ENCODE results near the gene SIRT3. TPM values are rescaled to one million over a fixed set of nuclear protein-coding genes. Genes with fewer than 3 reads are reported as not detected.

SIRT3 gene
- total RNA-seq, 1 donor from 2014 or later = 22.4 TPM

DNA sequence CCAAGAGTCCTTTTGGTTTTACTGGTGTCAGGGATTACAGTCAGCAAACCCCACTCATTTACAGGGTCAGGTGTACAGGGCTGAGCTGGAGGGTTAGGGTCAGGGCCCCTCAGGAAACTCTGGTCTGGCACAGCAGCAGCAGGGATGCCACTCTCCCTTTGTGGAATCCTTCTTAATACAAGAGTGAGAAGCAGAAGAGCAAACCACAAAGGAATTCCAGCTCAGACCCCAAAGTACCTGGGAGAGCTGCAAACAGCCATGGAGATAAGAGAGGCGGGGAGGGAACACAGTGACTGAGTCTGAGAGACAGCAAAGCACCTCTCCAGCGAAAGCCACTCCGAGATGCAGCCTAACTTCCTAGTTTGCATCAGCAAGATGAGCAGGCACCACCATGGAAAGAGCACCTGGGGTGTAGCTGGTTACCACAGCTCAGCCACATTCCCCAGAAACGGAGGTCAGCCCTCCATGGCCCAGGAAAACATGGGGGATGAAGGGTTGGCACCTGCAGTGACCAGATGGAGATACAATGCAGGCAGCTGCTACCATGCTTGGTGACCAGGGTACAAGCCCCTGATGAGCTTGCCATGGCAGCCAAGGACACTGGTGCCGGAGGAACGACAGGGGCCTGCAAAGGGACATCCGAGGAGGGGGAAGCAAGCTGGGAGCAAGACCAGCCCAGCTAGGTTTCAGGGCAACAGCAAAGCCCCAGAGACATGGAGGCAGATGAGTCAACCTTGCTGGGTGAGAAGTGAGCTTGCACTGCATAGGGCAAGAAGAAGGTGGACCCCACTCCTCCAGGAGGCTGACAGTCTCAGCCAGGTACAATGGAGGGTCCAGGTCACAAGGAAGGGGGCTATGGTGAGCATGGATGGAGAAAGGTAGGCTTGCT, 32.8 kb downstream of the SIRT3 start:
- H3K9me3 ChIP-seq (ENCODE audit: low read depth) = no peaks in the 10 kb centered on the region
- TF ChIP-seq EZH2 (IDR thresholded peaks at IDR 0.05) (no peak), EZH2phosphoT487 (IDR thresholded peaks at IDR 0.05) (no peak)
- TF ChIP-seq, protein P1, sequence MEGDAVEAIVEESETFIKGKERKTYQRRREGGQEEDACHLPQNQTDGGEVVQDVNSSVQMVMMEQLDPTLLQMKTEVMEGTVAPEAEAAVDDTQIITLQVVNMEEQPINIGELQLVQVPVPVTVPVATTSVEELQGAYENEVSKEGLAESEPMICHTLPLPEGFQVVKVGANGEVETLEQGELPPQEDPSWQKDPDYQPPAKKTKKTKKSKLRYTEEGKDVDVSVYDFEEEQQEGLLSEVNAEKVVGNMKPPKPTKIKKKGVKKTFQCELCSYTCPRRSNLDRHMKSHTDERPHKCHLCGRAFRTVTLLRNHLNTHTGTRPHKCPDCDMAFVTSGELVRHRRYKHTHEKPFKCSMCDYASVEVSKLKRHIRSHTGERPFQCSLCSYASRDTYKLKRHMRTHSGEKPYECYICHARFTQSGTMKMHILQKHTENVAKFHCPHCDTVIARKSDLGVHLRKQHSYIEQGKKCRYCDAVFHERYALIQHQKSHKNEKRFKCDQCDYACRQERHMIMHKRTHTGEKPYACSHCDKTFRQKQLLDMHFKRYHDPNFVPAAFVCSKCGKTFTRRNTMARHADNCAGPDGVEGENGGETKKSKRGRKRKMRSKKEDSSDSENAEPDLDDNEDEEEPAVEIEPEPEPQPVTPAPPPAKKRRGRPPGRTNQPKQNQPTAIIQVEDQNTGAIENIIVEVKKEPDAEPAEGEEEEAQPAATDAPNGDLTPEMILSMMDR (IDR thresholded peaks at IDR 0.05) = no peak
- no peaks in the 10 kb centered on the region for H3K27me3 ChIP-seq
- Mint-ChIP-seq H3K27me3 (ENCODE audit: insufficient read depth, low read depth) (peaks cover 2% of the 10 kb centered on the region), H3K9me3 (no peaks in the 10 kb centered on the region), H3K27ac (no peak overlapping the region), H3K4me3 (peak overlapping the region; percentile 48), H3K4me1 (peaks cover 7% of the 10 kb centered on the region), H3K36me3 (no peaks in the 10 kb centered on the region)
- H3K9ac ChIP-seq = no peak overlapping the region
- no peak for DNase-seq (ENCODE audit: low spot score)
- peaks cover 10% of the 10 kb centered on the region for H3F3A ChIP-seq (ENCODE audit: low read depth)
- no peaks in the 10 kb centered on the region for H3K36me3 ChIP-seq
- peaks cover 13% of the 10 kb centered on the region for H4K20me1 ChIP-seq (ENCODE audit: low read depth)
- H3K79me2 ChIP-seq (ENCODE audit: low read depth) = peaks cover 17% of the 10 kb centered on the region
- H3K4me3 ChIP-seq = no peak overlapping the region
- no peak overlapping the region for H3K27ac ChIP-seq
- H3K4me1 ChIP-seq = peaks cover 4% of the 10 kb centered on the region
- H2AFZ ChIP-seq (replicated peaks) = no peak overlapping the region
- no peak overlapping the region for H3K4me2 ChIP-seq

- Mint-ChIP-seq H3K36me3 (no peaks in the 10 kb centered on the region), H3K9me3 (no peaks in the 10 kb centered on the region), H3K4me1 (peaks cover 7% of the 10 kb centered on the region), H3K27me3 (ENCODE audit: insufficient read depth, low read depth) (peaks cover 2% of the 10 kb centered on the region), H3K4me3 (no peak overlapping the region), H3K27ac (no peak overlapping the region)
- Histone ChIP-seq H3K4me3 (no peak overlapping the region), H2AFZ (replicated peaks) (no peak overlapping the region), H3K36me3 (no peaks in the 10 kb centered on the region), H3K79me2 (ENCODE audit: low read depth) (peaks cover 13% of the 10 kb centered on the region), H3K4me2 (no peak overlapping the region), H3K27me3 (no peaks in the 10 kb centered on the region), H3K9me3 (ENCODE audit: low read depth) (no peaks in the 10 kb centered on the region), H3K4me1 (peaks cover 4% of the 10 kb centered on the region), H3K27ac (no peak overlapping the region), H3F3A (ENCODE audit: low read depth) (peaks cover 1% of the 10 kb centered on the region), H3K9ac (no peak overlapping the region), H4K20me1 (ENCODE audit: low read depth) (peaks cover 13% of the 10 kb centered on the region)
- no peak for DNase-seq (ENCODE audit: low spot score)
- TF ChIP-seq, protein P1 (IDR thresholded peaks at IDR 0.05) = no peak
- TF ChIP-seq EZH2 (IDR thresholded peaks at IDR 0.05) (no peak), EZH2phosphoT487 (IDR thresholded peaks at IDR 0.05) (no peak)
These were observed 33.7 kb downstream of the SIRT3 start for GRCh38 chr11:202490-202889.

DNA sequence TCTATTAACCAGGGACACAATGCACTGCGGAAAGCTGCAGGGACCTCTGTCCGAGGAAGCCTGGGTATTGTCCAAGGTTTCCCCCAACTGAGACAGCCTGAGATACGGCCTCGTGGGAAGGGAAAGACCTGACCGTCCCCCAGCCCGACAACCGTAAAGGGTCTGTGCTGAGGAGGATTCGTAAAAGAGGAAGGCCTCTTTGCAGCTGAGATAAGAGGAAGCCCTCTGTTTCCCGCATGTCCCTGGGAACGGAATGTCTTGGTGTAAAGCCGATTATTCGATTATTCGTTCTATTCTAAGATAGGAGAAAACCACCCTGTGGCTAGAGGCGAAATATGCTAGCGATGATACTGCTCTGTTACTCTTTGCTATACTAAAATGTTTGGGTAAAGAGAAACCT, 34.2 kb downstream of the SIRT3 start:
- H3F3A ChIP-seq (ENCODE audit: low read depth) = no peaks in the 10 kb centered on the region
- no peak overlapping the region for H3K27ac ChIP-seq
- no peak for DNase-seq (ENCODE audit: low spot score)
- H3K4me1 ChIP-seq = peaks cover 4% of the 10 kb centered on the region
- H3K36me3 Mint-ChIP-seq = no peaks in the 10 kb centered on the region
- H3K4me3 ChIP-seq = no peak overlapping the region
- peaks cover 12% of the 10 kb centered on the region for H3K79me2 ChIP-seq (ENCODE audit: low read depth)
- H3K9ac ChIP-seq = no peak overlapping the region
- H3K4me1 Mint-ChIP-seq = peaks cover 7% of the 10 kb centered on the region
- no peaks in the 10 kb centered on the region for H3K9me3 ChIP-seq (ENCODE audit: low read depth)
- TF ChIP-seq EZH2phosphoT487 (IDR thresholded peaks at IDR 0.05) (no peak), EZH2 (IDR thresholded peaks at IDR 0.05) (no peak)
- TF ChIP-seq, protein P1 (IDR thresholded peaks at IDR 0.05) = no peak
- no peak overlapping the region for H3K27ac Mint-ChIP-seq
- H2AFZ ChIP-seq (replicated peaks) = no peak overlapping the region
- H3K27me3 ChIP-seq = no peaks in the 10 kb centered on the region
- H3K36me3 ChIP-seq = no peaks in the 10 kb centered on the region
- H3K4me3 Mint-ChIP-seq = no peak overlapping the region
- no peaks in the 10 kb centered on the region for H3K9me3 Mint-ChIP-seq
- H3K27me3 Mint-ChIP-seq (ENCODE audit: insufficient read depth, low read depth) = peaks cover 2% of the 10 kb centered on the region
- H4K20me1 ChIP-seq (ENCODE audit: low read depth) = peaks cover 13% of the 10 kb centered on the region
- no peak overlapping the region for H3K4me2 ChIP-seq

Measured in neural progenitor cell (in vitro differentiated cells).